GM18868 (cell line): ENCODE results near the gene CREB3L2.
"Not testable (repeated sequence)": the region's sequence is repeated elsewhere in the genome, so short reads cannot be mapped to it uniquely, and the experiment has no call there.

ENCODE experiments used
- ATAC-seq: cut with Tn5 transposase; IDR thresholded peaks from one replicate; pipeline ENCODE4 v1.9.1; 2021; ENCODE audit warnings: mild to moderate bottlenecking, moderate library complexity; ENCODE audit not compliant: unreplicated experiment

CREB3L2 gene

GRCh38 chr7:138001529-138002095 lies at the start of gene CREB3L2:
CREB3L2 (minus strand) TSS chr7:138002086; CDS start chr7:138001705, 381 bp downstream.
- ATAC-seq = peak; percentile 30

DNA sequence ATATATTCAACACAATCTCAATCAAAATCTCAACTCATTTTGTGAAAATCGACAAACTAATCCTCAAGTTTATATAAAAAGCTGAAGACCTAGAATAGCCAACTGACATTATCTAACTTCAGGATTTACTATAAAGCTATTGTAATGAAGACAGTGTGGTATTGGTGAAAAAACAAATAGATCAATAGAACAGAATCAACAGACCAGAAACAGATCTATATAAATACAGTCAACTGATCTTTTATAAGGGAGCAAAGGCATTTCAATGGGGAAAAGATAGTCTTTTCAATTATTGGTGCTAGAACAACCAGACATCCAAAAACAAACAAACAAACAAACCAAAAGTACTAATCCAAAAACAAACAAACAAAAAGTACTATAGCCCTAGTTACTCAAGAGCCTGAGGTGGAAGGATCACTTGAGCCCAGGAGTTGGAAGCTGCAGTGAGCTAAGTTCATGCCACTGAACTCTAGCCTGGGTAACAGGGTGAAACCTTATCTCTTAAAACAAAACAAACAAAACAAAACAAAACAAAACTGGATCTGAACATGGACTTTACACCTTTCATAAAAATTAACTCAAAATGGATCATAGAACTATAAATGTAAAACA lies 47.7 kb upstream of the CREB3L2 start:
- ATAC-seq = no peak

DNA sequence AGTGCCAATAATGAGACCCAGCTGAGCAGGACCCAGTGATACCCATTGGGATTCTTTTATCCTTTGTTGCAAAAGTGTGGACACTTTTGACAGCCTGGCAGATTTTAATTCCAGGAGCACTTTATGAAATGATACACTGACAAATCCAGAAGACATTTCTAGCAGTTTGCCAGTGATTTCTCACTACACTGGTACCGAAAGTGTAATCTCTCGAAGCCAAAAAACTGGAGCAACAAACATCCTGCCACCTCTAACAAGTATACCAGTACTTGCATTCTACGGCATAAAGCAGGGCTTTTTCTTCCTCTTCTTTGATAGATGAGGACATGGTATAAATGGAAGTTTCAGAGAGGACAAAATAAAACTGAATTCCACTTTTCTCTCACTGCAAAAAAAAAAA lies 46.0 kb upstream of the CREB3L2 start:
- ATAC-seq = no peak

DNA sequence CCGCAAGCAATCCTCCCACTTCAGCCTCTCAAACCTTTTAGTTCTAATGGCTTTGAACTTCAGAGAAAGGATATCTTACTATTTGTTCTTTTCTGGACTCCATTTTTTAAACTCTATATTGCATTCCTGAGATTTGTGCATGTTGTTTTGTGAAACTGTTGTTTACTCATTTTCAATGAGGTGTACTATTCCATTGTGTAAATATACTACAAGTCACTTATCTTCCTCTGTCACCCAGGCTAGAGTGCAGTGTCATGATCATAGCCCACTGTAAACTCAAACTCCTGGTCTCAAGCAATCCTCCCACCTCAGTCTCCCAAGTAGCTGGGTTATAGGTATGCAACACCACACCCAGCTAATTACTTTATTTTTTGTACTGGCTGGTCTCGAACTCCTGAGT lies 43.0 kb upstream of the CREB3L2 start:
- no peak for ATAC-seq

- ATAC-seq = not testable (repeated sequence)
Observed at GRCh38 chr7:138040063-138040462, 38.2 kb upstream of the CREB3L2 start.

DNA sequence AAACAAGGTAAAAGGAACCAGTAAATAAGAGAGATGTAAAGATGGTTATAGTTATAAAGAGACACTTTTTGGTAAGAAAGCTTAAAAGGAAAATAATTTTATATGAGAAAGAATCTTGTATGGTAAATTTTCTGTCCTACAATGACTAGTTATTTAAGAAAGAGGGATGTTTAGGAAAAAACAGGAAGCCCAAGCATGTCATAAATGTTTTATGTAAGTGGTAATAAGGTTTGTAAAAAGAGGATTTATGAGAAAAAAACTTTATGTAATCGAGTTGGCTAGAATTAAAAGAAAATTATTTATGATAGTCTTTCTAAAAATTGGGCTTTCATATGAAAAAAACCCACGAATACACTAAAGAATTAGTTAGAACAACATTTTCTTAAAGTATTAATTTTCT lies 34.2 kb upstream of the CREB3L2 start:
- ATAC-seq = no peak

DNA sequence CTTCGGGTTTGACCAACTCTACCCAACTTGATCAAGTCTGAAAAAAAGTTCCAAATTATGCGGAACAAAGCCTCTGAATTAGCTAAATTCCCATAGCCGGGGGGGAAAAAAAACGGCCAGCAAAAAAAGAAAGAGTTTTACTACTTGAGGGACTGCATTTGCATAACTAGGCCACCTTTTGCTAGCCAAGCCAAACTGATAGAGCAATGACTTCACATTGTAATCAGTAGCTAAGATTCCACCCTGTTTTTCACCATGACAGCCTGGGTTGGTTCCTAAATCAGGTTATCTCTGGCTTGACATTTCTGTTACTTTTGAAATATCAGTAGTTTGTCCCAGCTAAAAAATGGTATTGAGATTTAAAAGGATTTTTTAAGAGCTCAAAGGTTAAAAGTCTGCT lies 31.4 kb upstream of the CREB3L2 start:
- no peak for ATAC-seq

DNA sequence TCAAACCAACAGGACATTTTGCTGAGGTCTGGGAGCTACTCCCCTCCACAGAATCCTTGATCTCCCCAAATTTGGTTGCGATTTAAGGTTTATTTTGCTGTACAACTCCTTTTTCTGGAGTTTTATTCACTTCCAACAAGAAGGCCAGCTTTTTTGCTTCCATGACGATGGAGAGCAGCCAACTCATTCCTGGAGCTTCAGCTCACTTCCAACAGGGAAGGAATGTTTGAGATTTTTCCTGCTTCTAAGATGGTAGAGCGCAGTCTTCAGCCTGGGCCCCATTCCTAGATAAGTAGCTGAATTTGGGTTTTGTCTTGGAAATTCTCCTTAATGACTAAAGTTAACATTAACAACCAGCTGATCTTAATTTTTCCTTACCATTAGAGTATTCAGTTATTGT lies 30.9 kb upstream of the CREB3L2 start:
- ATAC-seq = no peak

DNA sequence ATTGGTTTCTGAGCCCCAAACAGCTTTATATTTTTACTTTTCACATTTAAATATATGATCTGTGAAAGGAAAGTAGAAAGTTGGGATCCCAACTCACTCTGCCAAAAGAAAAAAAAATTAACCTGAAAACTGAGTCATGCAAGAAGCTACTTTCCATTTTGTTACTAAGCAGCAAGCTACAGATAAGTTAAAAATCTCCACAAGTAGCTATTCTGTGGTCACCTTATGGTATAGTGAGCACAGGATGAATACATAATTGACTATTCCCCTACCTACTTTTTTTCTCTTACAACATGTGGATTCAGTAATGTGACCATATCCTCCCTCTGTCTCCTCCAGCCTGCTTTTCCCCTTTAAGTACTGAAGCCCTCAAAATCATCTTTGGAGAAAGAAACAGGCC lies 30.3 kb upstream of the CREB3L2 start:
- ATAC-seq = peak; percentile 47

- no peak for ATAC-seq
Observed at GRCh38 chr7:138030679-138031351, 28.9 kb upstream of the CREB3L2 start.

GRCh38 chr7:138029941-138030340 lies 28.1 kb upstream of the CREB3L2 start:
- no peak for ATAC-seq

GRCh38 chr7:138029126-138029525 lies 27.2 kb upstream of the CREB3L2 start:
- ATAC-seq = no peak

DNA sequence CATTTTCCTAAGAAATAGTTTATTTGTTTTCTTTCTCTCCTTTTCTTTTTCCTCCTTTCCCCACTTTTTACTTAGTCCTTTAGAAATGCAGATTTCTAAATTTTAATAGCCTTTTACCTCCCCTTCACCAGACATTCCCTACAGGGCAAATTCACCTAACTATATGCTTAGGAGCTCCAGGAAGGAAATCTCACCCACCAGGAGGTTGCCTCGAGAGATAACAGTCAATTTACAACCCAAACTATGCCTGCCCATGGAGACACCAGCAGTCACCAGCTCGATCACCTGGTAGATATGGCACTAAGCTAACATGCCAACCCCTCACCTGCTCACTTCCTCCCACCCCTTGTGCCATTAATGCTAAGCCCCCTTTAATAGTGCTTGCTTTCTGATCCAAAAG lies 25.2 kb upstream of the CREB3L2 start:
- ATAC-seq = no peak

DNA sequence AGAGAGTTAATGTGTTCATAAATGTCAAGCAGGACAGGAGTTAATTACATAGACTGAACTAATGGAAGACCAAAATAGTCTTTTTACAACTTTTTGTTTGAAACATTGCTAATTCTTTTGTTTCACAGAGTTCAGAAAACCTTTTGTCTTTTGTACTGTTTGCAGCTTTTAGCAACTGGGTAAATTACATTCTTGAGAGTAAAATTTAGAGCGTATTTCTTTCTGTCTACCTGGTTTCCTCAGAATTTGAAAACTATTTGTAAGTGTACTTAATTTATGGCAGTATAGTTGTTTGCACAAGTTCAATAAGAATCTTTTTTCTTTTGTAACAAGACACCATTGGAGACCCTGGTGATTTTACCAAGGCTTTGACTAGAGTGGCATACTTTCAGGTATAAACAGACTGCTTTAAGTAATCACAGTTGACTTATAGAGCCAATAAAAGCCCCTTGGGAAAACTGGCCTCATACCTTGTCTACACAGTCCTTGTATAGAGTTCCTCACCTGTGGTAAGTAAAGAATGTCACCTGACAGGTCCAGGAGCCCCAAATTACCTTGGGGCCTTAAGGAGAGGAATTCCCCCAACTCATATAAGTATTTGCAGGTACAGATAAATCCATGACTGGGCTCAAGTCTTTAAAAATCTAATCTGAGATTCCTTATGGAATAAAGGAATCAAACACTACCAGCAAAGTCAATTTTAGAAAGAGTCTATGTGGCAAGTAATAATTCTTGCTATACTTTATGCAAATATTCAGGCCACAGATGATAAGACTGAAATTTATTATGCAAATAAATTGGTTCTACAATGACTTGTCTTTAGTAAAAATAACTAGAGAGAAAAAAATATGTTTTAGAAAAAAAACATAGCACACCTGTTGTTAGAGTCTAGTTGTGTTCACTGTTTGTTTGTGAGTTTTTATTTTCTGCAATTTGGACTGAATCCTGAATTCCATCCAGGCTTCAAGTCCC lies 23.6 kb upstream of the CREB3L2 start:
- no peak for ATAC-seq

- ATAC-seq = no peak
Observed at GRCh38 chr7:138024765-138025164, 22.9 kb upstream of the CREB3L2 start.

DNA sequence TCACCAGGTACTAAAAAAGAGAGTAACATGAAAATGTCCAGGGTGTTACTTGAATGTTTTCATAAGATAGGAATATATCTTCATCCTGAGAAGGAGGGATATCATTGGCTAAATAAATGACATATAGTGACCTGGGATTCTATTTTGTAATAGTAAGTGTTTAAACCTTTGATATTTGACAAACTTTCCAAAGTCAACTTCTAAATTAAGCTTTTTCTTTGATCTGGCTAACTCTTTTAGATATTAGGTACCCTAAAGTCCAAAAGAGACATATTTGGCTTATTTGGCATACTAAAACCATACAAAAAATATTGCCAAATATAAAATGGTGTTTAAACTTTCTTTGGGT lies 22.4 kb upstream of the CREB3L2 start:
- ATAC-seq = no peak

- peak; percentile 82 for ATAC-seq
Observed at GRCh38 chr7:138023618-138024342, 21.9 kb upstream of the CREB3L2 start.

DNA sequence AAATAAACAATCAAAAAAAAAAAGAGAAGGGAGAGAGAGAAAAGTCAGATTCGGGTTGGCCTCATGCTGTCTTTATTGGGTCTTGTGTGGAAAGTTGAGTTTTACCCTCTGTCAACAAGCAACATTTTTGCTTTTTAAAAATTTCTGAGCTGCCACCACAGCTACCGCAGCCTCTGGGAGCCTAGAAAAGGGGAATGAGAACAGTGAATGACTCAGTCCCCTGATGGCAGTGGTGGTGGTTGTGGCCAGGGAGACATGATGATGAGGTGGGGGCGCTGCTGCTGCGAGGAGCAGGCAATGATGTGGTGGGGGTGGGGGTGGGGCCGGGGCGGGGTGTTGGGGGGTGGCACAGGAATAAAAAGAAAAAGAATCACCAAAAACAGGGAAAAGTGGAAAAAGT lies 20.0 kb upstream of the CREB3L2 start:
- no peak for ATAC-seq

DNA sequence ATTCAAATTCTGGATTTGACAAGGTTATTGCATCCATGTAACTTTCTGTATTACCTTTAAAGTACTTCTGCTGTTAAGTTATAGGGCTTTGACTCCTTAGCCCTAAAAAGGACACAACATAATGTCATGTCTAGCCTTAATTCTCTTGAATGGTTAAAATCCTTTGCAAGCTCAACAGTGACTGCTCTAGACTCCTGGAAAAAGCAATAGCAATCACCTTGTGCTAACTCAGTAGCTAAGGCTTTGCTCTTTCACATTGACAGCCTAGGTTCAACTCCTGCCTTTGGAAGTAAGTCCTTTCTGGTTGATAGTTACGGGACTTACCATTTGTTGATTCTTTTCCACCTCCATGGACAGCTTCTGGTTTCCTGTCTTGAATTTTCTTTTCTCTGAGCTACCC lies 16.1 kb upstream of the CREB3L2 start:
- ATAC-seq = no peak

GRCh38 chr7:138015096-138015495 lies 13.2 kb upstream of the CREB3L2 start:
- no peak for ATAC-seq

- no peak for ATAC-seq
Observed at GRCh38 chr7:138014686-138015085, 12.8 kb upstream of the CREB3L2 start.
